IPS-20b (cell line): ENCODE measurements around the gene OR2AP1.
"Not testable (repeated sequence)": the region's sequence is repeated elsewhere in the genome, so short reads cannot be mapped to it uniquely, and the experiment has no call there.

Source experiments
- H3K27ac ChIP-seq: one replicate; pipeline ENCODE4 v1.5.1; 2013; ENCODE audit warnings: low read length
- H3K27me3 ChIP-seq: 2 replicates; pipeline ENCODE4 v1.6.1; 2013; ENCODE audit warnings: mild to moderate bottlenecking, low read length, inconsistent platforms; ENCODE audit not compliant: insufficient read depth
- H3K36me3 ChIP-seq: 2 replicates; pipeline ENCODE4 v1.6.1; 2013; ENCODE audit warnings: low read depth, mild to moderate bottlenecking, inconsistent platforms, low read length, moderate library complexity; ENCODE audit not compliant: insufficient read depth
- H3K4me1 ChIP-seq: 2 replicates; pipeline ENCODE4 v1.6.1; 2013; ENCODE audit warnings: mild to moderate bottlenecking, control low read depth, inconsistent platforms, low read length, moderate library complexity; ENCODE audit not compliant: insufficient read depth
- H3K4me3 ChIP-seq: 2 replicates; pipeline ENCODE4 v1.5.1; 2013; ENCODE audit warnings: mild to moderate bottlenecking, low read length, inconsistent platforms
- H3K9ac ChIP-seq: 2 replicates; pipeline ENCODE4 v1.6.1; 2013; ENCODE audit warnings: low read depth, mild to moderate bottlenecking, inconsistent platforms, low read length, moderate library complexity
- H3K9me3 ChIP-seq: 2 replicates; pipeline ENCODE4 v1.6.1; 2013; ENCODE audit warnings: mild to moderate bottlenecking, low read depth, low read length, inconsistent platforms; ENCODE audit not compliant: insufficient read depth

OR2AP1 gene

GRCh38 chr12:55572168-55572567, at the start of gene OR2AP1:
OR2AP1 (plus strand) TSS chr12:55572468; CDS start chr12:55574415, 1,947 bp downstream.
- Histone ChIP-seq H3K4me1 (no peaks in the 10 kb centered on the region), H3K36me3 (no peaks in the 10 kb centered on the region), H3K27me3 (no peaks in the 10 kb centered on the region), H3K27ac (no peak within 1 kb of the TSS), H3K9ac (no peak within 1 kb of the TSS), H3K4me3 (no peak within 1 kb of the TSS), H3K9me3 (peaks cover 26% of the 10 kb centered on the region)

- H3K9ac ChIP-seq, H3K9me3 ChIP-seq, H3K4me1 ChIP-seq, H3K4me3 ChIP-seq, H3K27ac ChIP-seq, H3K36me3 ChIP-seq, H3K27me3 ChIP-seq: not testable (repeated sequence)
These were observed 24.0 kb upstream of the OR2AP1 start for GRCh38 chr12:55548235-55548634.

GRCh38 chr12:55548756-55549155, 23.5 kb upstream of the OR2AP1 start:
- H3K9ac ChIP-seq: no peak overlapping the region
- H3K9me3 ChIP-seq: peaks cover 7% of the 10 kb centered on the region
- no peaks in the 10 kb centered on the region for H3K27me3 ChIP-seq
- H3K27ac ChIP-seq: no peak overlapping the region
- H3K36me3 ChIP-seq: no peaks in the 10 kb centered on the region
- H3K4me3 ChIP-seq: no peak overlapping the region
- no peaks in the 10 kb centered on the region for H3K4me1 ChIP-seq

GRCh38 chr12:55549302-55549701, 23.0 kb upstream of the OR2AP1 start, which contains the start of gene OR6C4:
OR6C4 (plus strand) TSS chr12:55549602; CDS start chr12:55551227, 1,625 bp downstream.
- Histone ChIP-seq H3K36me3 (no peaks in the 10 kb centered on the region), H3K4me3 (no peak within 1 kb of the TSS), H3K27ac (no peak within 1 kb of the TSS), H3K4me1 (no peaks in the 10 kb centered on the region), H3K27me3 (no peaks in the 10 kb centered on the region), H3K9ac (no peak within 1 kb of the TSS), H3K9me3 (peaks cover 7% of the 10 kb centered on the region)

- Histone ChIP-seq H3K4me3 (no peak overlapping the region), H3K27me3 (no peaks in the 10 kb centered on the region), H3K9me3 (peaks cover 3% of the 10 kb centered on the region; the same call in 1 of the 2 replicates), H3K4me1 (no peaks in the 10 kb centered on the region), H3K9ac (no peak overlapping the region), H3K27ac (no peak overlapping the region), H3K36me3 (no peaks in the 10 kb centered on the region)
These were observed 18.0 kb upstream of the OR2AP1 start for GRCh38 chr12:55554296-55554695.

- not testable (repeated sequence) for H3K4me1 ChIP-seq, H3K36me3 ChIP-seq, H3K9ac ChIP-seq, H3K27ac ChIP-seq, H3K27me3 ChIP-seq, H3K4me3 ChIP-seq
- peaks cover 32% of the 10 kb centered on the region for H3K9me3 ChIP-seq
These were observed 2.2 kb upstream of the OR2AP1 start for GRCh38 chr12:55570060-55570459.

- H3K36me3 ChIP-seq, H3K27me3 ChIP-seq, H3K9ac ChIP-seq, H3K4me3 ChIP-seq, H3K4me1 ChIP-seq, H3K27ac ChIP-seq: not testable (repeated sequence)
- H3K9me3 ChIP-seq: peaks cover 32% of the 10 kb centered on the region
These were observed 1.6 kb upstream of the OR2AP1 start for GRCh38 chr12:55570689-55571088.

- H3K9me3 ChIP-seq: no peaks in the 10 kb centered on the region; the same call in 1 of the 2 replicates
- H3K36me3 ChIP-seq: no peaks in the 10 kb centered on the region
- H3K27ac ChIP-seq: no peak overlapping the region
- no peaks in the 10 kb centered on the region for H3K27me3 ChIP-seq
- no peak overlapping the region for H3K9ac ChIP-seq
- no peak overlapping the region for H3K4me3 ChIP-seq
- no peaks in the 10 kb centered on the region for H3K4me1 ChIP-seq
These were observed 9.8 kb downstream of the OR2AP1 start for GRCh38 chr12:55582066-55582465.

GRCh38 chr12:55585817-55586216, 13.5 kb downstream of the OR2AP1 start:
- H3K9ac ChIP-seq: no peak overlapping the region
- H3K36me3 ChIP-seq: no peaks in the 10 kb centered on the region
- H3K9me3 ChIP-seq: no peaks in the 10 kb centered on the region
- no peaks in the 10 kb centered on the region for H3K27me3 ChIP-seq
- H3K27ac ChIP-seq: no peak overlapping the region
- H3K4me1 ChIP-seq: no peaks in the 10 kb centered on the region
- H3K4me3 ChIP-seq: no peak overlapping the region

- H3K9me3 ChIP-seq, H3K9ac ChIP-seq, H3K36me3 ChIP-seq, H3K4me3 ChIP-seq, H3K27me3 ChIP-seq, H3K27ac ChIP-seq, H3K4me1 ChIP-seq: not testable (repeated sequence)
These were observed 17.9 kb downstream of the OR2AP1 start for GRCh38 chr12:55590152-55590551.

GRCh38 chr12:55607821-55608594, 35.7 kb downstream of the OR2AP1 start:
- H3K36me3 ChIP-seq: no peaks in the 10 kb centered on the region
- no peak overlapping the region for H3K27ac ChIP-seq
- H3K27me3 ChIP-seq: no peaks in the 10 kb centered on the region

GRCh38 chr12:55610598-55610997, 38.3 kb downstream of the OR2AP1 start:
- Histone ChIP-seq H3K27ac (no peak overlapping the region), H3K9me3 (peaks cover 14% of the 10 kb centered on the region), H3K9ac (no peak overlapping the region), H3K36me3 (no peaks in the 10 kb centered on the region), H3K4me3 (no peak overlapping the region), H3K27me3 (no peaks in the 10 kb centered on the region), H3K4me1 (no peaks in the 10 kb centered on the region)

More at GRCh38 chr12:55607821-55608594, 35.7 kb downstream of the OR2AP1 start:
- no peak overlapping the region for H3K4me3 ChIP-seq
- no peaks in the 10 kb centered on the region for H3K9me3 ChIP-seq
- no peaks in the 10 kb centered on the region for H3K4me1 ChIP-seq
- H3K9ac ChIP-seq: no peak overlapping the region
